Activated CD8-positive, alpha-beta T cell treated with anti-CD3 and anti-CD28 coated beads for 36 hours (primary cell): ENCODE measurements around the gene ATP8B3. TPM values are rescaled to one million over a fixed set of nuclear protein-coding genes. Genes with fewer than 3 reads are reported as not detected.

Experiments used
- ATAC-seq: fragments of 200-7000 bp; cut with Tn5 transposase; one replicate; pipeline ENCODE4 v1.10.0; 2021; ENCODE audit warnings: mild to moderate bottlenecking, moderate library complexity
- CTCF ChIA-PET: fragments of 350-600 bp; sonication (Branson Sonifier 250); formaldehyde crosslinking; loops from one replicate; lab custom pipeline; 2021; ENCODE audit warnings: antibody characterized with exemption; lab: Charles Lee
- POLR2A ChIA-PET: fragments of 350-600 bp; sonication (Branson Sonifier 250); formaldehyde crosslinking; loops from one replicate; lab custom pipeline; 2021; ENCODE audit warnings: antibody characterized with exemption; lab: Charles Lee
- DNase-seq: peaks from one replicate; pipeline ENCODE4 v3.0.0-alpha.2; 2020
- H3K27ac Mint-ChIP-seq: one replicate; pipeline ENCODE4 v1.8.0; 2021; ENCODE audit warnings: mild to moderate bottlenecking, mixed read lengths
- H3K27me3 Mint-ChIP-seq: one replicate; pipeline ENCODE4 v1.8.0; 2021; ENCODE audit warnings: mixed read lengths
- H3K36me3 Mint-ChIP-seq: one replicate; pipeline ENCODE4 v1.8.0; 2021; ENCODE audit warnings: low read depth, mixed read lengths
- H3K4me1 Mint-ChIP-seq: one replicate; pipeline ENCODE4 v1.8.0; 2021; ENCODE audit warnings: low read depth, mixed read lengths
- H3K4me3 Mint-ChIP-seq: one replicate; pipeline ENCODE4 v1.8.0; 2021; ENCODE audit warnings: mild to moderate bottlenecking, moderate library complexity, mixed read lengths
- H3K9me3 Mint-ChIP-seq: one replicate; pipeline ENCODE4 v1.8.0; 2021; ENCODE audit warnings: mixed read lengths
- intact Hi-C: fragments of 100-400 bp; cut with micrococcal nuclease; formaldehyde crosslinking; loops from one replicate; pipeline ENCODE4 v1.10.0; 2022
- total RNA-seq, 2 experiments: library from RNA; stranded (reverse); gene quantifications; one replicate each; pipeline ENCODE4 v1.2.3, GENCODE V29; 2021
- TF ChIP-seq, protein P1 (sequence below): fragments of 200-600 bp; IDR thresholded peaks from one replicate; pipeline ENCODE4 v1.8.0; 2022; ENCODE audit warnings: antibody characterized with exemption, mild to moderate bottlenecking

Gene ATP8B3
- total RNA-seq, 2 experiments from 2014 or later = 5.8 to 8.2 TPM

- peaks cover 59% of the 10 kb centered on the region for H3K27me3 Mint-ChIP-seq
- H3K4me1 Mint-ChIP-seq = peaks cover 2% of the 10 kb centered on the region
- H3K4me3 Mint-ChIP-seq = no peak overlapping the region
- ChIA-PET CTCF (interaction anchor here (1.5 kb wide), 1 partner anchor 73 kb away, joined by 4 read pairs; the partner anchor contains the start of gene REXO1), POLR2A (no interaction called here)
- ATAC-seq (no peak), DNase-seq (no peak)
- TF ChIP-seq, protein P1, sequence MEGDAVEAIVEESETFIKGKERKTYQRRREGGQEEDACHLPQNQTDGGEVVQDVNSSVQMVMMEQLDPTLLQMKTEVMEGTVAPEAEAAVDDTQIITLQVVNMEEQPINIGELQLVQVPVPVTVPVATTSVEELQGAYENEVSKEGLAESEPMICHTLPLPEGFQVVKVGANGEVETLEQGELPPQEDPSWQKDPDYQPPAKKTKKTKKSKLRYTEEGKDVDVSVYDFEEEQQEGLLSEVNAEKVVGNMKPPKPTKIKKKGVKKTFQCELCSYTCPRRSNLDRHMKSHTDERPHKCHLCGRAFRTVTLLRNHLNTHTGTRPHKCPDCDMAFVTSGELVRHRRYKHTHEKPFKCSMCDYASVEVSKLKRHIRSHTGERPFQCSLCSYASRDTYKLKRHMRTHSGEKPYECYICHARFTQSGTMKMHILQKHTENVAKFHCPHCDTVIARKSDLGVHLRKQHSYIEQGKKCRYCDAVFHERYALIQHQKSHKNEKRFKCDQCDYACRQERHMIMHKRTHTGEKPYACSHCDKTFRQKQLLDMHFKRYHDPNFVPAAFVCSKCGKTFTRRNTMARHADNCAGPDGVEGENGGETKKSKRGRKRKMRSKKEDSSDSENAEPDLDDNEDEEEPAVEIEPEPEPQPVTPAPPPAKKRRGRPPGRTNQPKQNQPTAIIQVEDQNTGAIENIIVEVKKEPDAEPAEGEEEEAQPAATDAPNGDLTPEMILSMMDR = no peak
- peaks cover 4% of the 10 kb centered on the region for H3K9me3 Mint-ChIP-seq
- H3K27ac Mint-ChIP-seq = no peak overlapping the region
- intact Hi-C loops = no loop called here
- no peaks in the 10 kb centered on the region for H3K36me3 Mint-ChIP-seq
Observed at GRCh38 chr19:1775951-1776605, 36.0 kb downstream of the ATP8B3 start.

DNA sequence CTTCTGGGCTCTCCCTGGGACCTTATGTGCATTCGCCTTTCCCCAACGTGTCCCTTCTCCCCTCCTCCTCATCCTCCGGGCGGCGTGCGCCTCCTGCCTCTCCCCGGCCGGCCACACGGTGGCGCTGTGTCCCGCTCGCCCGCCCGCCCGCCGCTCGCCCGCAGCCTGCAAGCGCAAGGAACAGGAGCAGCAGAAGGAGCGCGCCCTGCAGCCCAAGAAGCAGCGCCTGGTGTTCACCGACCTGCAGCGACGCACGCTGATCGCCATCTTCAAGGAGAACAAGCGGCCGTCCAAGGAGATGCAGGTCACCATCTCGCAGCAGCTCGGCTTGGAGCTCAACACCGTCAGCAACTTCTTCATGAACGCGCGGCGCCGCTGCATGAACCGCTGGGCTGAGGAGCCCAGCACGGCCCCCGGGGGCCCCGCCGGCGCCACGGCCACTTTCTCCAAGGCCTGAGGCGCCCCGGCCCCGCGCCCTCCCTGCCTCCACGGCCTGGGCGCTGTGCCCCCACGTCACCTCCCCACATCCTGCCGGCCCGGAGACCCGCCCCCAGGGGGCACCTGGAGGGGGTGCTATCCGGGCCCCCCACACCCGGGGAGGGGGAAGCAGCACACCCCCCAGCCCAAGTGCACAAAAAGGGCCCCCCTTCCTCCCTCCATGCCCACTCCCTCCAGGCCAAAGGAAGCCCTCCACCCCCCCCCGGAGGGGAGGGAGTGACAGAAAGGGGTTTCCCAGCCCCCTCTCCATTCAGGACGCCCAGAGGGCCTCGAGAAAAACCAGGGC is 36.9 kb downstream of the ATP8B3 start:
- peaks cover 58% of the 10 kb centered on the region for H3K27me3 Mint-ChIP-seq
- peaks cover 4% of the 10 kb centered on the region for H3K36me3 Mint-ChIP-seq
- TF ChIP-seq, protein P1 = peak; percentile 74
- DNase-seq = peak; percentile 37
- H3K4me3 Mint-ChIP-seq = no peak overlapping the region
- H3K27ac Mint-ChIP-seq = no peak overlapping the region
- ChIA-PET POLR2A (no interaction called here), CTCF (interaction anchor here (1.0 to 1.5 kb wide), 2 partner anchors 51 to 74 kb away, joined by 3 to 4 read pairs; partner anchors contain the start of gene REXO1)
- H3K4me1 Mint-ChIP-seq = peaks cover 2% of the 10 kb centered on the region
- ATAC-seq = peak; percentile 53
- intact Hi-C loops = no loop called here
- peaks cover 13% of the 10 kb centered on the region for H3K9me3 Mint-ChIP-seq

DNA sequence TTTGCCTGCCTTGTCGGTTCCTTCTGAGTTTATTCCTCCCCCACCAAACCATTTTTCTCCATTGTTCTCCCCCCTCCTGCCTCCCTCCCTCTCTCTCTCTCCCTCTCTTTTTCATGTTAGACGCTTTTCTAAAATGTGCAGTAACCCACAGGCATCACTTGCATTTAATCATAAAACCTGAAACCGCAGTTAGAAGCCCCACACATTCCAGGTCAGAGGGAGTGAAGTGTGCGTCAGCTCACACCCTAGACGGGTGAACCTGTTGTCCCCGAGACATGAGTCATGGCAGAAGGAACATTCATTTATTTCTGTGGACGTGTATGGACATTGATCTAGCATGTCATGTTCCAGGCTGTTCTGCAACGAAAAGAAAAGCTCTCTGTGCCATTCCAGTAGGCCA is 38.9 kb downstream of the ATP8B3 start:
- CTCF ChIA-PET = interaction anchor here (1.2 kb wide), 1 partner anchor 8 kb away, joined by 4 read pairs; no protein-coding TSS in a partner anchor
- peaks cover 4% of the 10 kb centered on the region for H3K36me3 Mint-ChIP-seq
- TF ChIP-seq, protein P1 = no peak
- peaks cover 14% of the 10 kb centered on the region for H3K9me3 Mint-ChIP-seq
- no peaks in the 10 kb centered on the region for H3K4me1 Mint-ChIP-seq
- H3K27me3 Mint-ChIP-seq = peaks cover 57% of the 10 kb centered on the region
- POLR2A ChIA-PET = interaction anchor here (0.8 kb wide), 1 partner anchor 12 kb away, joined by 3 read pairs; no protein-coding TSS in a partner anchor
- intact Hi-C loops = no loop called here
- H3K4me3 Mint-ChIP-seq = no peak overlapping the region
- H3K27ac Mint-ChIP-seq = no peak overlapping the region
- DNase-seq = no peak
- no peak for ATAC-seq

- peaks cover 4% of the 10 kb centered on the region for H3K36me3 Mint-ChIP-seq
- no peaks in the 10 kb centered on the region for H3K4me1 Mint-ChIP-seq
- H3K27me3 Mint-ChIP-seq = peaks cover 57% of the 10 kb centered on the region
- ATAC-seq = no peak
- no peak for DNase-seq
- peaks cover 14% of the 10 kb centered on the region for H3K9me3 Mint-ChIP-seq
- H3K4me3 Mint-ChIP-seq = no peak overlapping the region
- ChIA-PET POLR2A (interaction anchor here (1.1 kb wide), 1 partner anchor 252 kb away, joined by 3 read pairs; no protein-coding TSS in a partner anchor), CTCF (interaction anchor here (0.9 to 3.0 kb wide), 12 partner anchors 10 to 225 kb away, joined by 3 to 26 read pairs (median 4); no protein-coding TSS in a partner anchor)
- no peak overlapping the region for H3K27ac Mint-ChIP-seq
- intact Hi-C loops = no loop called here
- TF ChIP-seq, protein P1 = no peak
Observed at GRCh38 chr19:1770866-1771576, 41.1 kb downstream of the ATP8B3 start.
